T-helper 1 cell (primary cell): Measurements from ENCODE around the gene TSPAN13.

Source experiments
- DNase-seq, 5 donors: peaks; one replicate each; pipeline ENCODE4 v3.0.0-alpha.2; 2012 to 2020

The TSPAN13 gene

GRCh38 chr7:16816824-16817223 lies 63.3 kb downstream of the TSPAN13 start:
- DNase-seq, result no peak

DNA sequence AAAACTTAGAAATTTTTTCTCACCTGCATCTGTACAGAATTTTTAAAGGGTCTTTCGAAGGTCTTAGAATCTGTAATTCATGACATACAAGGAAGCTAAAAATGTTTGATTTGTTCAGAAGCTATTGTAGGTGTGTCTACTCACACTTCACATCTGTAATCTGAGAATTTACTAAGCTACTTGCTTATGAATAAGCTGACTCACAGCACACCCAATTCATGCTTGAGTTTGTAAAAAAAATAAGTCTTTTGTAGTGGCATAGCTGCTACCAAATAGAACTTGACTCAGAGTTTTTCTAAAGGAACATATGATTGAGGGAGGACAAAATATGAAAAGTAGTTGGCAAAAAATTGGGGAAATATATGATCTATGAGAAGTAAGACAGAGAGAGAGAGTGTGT lies 64.0 kb downstream of the TSPAN13 start:
- no peak for DNase-seq

DNA sequence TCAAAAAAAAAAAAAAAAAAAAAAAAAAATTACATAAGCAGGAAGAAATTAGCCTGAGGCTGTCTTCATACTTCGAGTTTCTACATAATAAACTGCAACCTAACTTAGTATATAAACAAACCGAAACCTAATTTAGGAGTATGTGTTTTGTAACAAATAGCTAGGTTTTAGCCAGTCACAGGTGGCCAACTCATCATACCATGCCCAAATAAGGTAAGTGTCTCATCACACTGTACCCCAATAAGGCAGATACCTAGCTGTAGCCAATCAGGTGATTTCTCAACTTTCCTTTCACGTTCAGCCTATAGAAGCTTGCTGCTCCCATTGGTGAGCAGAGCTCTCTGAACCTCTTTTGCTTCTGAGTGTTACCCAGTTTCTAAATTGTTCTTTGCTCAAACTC lies 65.2 kb downstream of the TSPAN13 start:
- no peak for DNase-seq

DNA sequence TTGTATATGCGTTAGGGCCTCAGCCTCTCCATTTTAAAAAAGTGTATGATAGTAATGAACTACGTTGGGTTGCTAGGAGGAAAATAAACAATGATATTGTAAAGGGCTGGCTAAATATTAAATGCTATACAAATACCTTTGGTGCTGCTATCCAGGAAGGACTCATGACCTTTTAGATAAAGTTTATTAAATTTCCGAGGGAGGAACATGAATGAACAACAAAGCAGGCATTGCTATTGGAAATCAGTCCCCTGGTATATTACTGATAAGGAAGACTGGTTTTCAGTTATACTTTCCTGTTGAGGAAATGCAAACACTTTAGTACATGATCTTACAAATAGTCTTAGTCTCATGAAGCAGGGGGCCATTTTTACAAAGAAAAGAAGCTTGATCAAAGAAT lies 68.5 kb downstream of the TSPAN13 start:
- no peak for DNase-seq

GRCh38 chr7:16826060-16826459 lies 72.5 kb downstream of the TSPAN13 start:
- no peak for DNase-seq

DNA sequence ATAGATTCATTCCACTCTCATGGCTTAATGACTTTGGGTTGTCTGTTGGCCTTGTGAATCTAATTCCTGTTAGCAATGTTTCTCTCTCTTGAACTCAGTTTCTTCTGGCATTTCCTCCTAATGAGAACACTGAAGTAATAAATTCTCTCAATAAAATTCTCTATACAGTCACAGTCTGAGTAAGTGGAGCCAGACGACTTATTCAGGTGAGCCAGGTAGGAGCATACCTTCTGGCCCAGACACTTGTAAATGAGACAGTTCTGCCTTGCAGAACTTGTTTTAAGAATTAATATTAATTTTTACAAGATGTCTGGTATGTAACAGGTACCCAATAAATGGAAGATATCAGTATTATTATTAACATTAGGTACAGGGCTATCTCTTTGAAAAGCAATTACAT lies 79.8 kb downstream of the TSPAN13 start:
- no peak for DNase-seq
